ENCODE measurements around the gene VSTM2L.
A peak's percentile ranks its signal among the peaks of the same experiment; 100 is the strongest.

The VSTM2L gene

DNA sequence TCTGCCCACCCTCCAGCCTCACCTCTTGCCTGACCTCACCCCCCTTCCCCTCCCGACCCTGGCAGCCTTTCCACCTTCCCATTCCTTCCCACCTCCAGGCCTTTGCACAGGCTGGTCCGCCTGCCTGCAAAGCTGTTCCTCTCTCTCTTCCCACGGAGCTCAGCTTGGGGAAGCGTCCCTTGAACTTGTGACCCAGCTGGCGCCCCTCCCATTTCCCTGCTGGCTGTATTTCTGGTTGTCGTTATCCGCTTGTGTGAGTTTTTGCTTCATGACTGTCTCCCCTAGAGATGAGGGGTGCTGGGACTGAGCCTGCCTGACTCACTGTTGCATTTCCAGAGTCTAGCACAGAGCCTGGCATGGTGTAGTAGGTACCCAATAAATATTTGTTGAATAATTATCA lies 32.5 kb downstream of the VSTM2L start:
- TF ChIP-seq TAF1 (IDR thresholded peaks at IDR 0.05; ENCODE audit: borderline replicate concordance, low read depth, low read length) = no peak
- DNase-seq (ENCODE audit: insufficient read length) = no peak
- FAIRE-seq = no peak

GRCh38 chr20:37936041-37936440 lies 33.1 kb downstream of the VSTM2L start:
- TF ChIP-seq TAF1 (IDR thresholded peaks at IDR 0.05; ENCODE audit: borderline replicate concordance, low read depth, low read length) (no peak), POLR2AphosphoS5 (IDR thresholded peaks at IDR 0.05; ENCODE audit: low read depth, low read length) (no peak), POLR2A (IDR thresholded peaks at IDR 0.05; ENCODE audit: low read depth, low read length) (no peak)
- no peak for FAIRE-seq

GRCh38 chr20:37936451-37936850 lies 33.5 kb downstream of the VSTM2L start:
- no peak for TF ChIP-seq TAF1 (IDR thresholded peaks at IDR 0.05; ENCODE audit: borderline replicate concordance, low read depth, low read length)
- TF ChIP-seq POLR2AphosphoS5 (IDR thresholded peaks at IDR 0.05; ENCODE audit: low read depth, low read length) = no peak
- TF ChIP-seq POLR2A (IDR thresholded peaks at IDR 0.05; ENCODE audit: low read depth, low read length) = no peak
- FAIRE-seq (no peak), DNase-seq (ENCODE audit: insufficient read length) (no peak)

More at GRCh38 chr20:37936041-37936440, 33.1 kb downstream of the VSTM2L start:
- no peak for DNase-seq (ENCODE audit: insufficient read length)

GRCh38 chr20:37937686-37938085 lies 34.8 kb downstream of the VSTM2L start:
- FAIRE-seq (no peak), DNase-seq (ENCODE audit: insufficient read length) (no peak)
- TF ChIP-seq POLR2A (IDR thresholded peaks at IDR 0.05; ENCODE audit: low read depth, low read length) (no peak), POLR2AphosphoS5 (IDR thresholded peaks at IDR 0.05; ENCODE audit: low read depth, low read length) (no peak), TAF1 (IDR thresholded peaks at IDR 0.05; ENCODE audit: borderline replicate concordance, low read depth, low read length) (no peak)

- DNase-seq (ENCODE audit: insufficient read length) (no peak), FAIRE-seq (no peak)
- no peak for TF ChIP-seq TAF1 (IDR thresholded peaks at IDR 0.05; ENCODE audit: borderline replicate concordance, low read depth, low read length)
- no peak for TF ChIP-seq POLR2AphosphoS5 (IDR thresholded peaks at IDR 0.05; ENCODE audit: low read depth, low read length)
- TF ChIP-seq POLR2A (IDR thresholded peaks at IDR 0.05; ENCODE audit: low read depth, low read length) = no peak
Measured at GRCh38 chr20:37938181-37938750, 35.3 kb downstream of the VSTM2L start.

DNA sequence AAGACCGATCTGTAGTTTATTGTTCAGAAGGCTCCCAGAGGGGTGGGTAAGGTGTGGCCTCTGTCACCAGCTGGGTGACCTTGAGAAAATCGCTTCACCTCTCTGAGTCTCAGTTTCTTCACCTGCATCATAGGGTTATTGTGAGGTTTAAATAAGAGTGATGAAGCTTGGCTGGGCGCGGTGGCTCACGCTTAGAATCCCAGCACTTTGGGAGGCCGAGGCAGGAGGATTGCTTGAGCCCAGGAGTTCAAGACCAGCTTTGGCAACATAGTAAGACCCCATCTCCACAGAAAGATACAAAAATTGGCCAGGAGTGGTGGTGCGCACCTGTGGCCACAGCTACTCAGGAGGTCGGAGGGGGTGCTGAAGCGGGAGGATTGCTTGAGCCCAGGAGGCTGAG lies 36.0 kb downstream of the VSTM2L start:
- no peak for FAIRE-seq
- TF ChIP-seq POLR2AphosphoS5 (IDR thresholded peaks at IDR 0.05; ENCODE audit: low read depth, low read length) (no peak), TAF1 (IDR thresholded peaks at IDR 0.05; ENCODE audit: borderline replicate concordance, low read depth, low read length) (no peak), POLR2A (IDR thresholded peaks at IDR 0.05; ENCODE audit: low read depth, low read length) (no peak)
- no peak for DNase-seq (ENCODE audit: insufficient read length)

DNA sequence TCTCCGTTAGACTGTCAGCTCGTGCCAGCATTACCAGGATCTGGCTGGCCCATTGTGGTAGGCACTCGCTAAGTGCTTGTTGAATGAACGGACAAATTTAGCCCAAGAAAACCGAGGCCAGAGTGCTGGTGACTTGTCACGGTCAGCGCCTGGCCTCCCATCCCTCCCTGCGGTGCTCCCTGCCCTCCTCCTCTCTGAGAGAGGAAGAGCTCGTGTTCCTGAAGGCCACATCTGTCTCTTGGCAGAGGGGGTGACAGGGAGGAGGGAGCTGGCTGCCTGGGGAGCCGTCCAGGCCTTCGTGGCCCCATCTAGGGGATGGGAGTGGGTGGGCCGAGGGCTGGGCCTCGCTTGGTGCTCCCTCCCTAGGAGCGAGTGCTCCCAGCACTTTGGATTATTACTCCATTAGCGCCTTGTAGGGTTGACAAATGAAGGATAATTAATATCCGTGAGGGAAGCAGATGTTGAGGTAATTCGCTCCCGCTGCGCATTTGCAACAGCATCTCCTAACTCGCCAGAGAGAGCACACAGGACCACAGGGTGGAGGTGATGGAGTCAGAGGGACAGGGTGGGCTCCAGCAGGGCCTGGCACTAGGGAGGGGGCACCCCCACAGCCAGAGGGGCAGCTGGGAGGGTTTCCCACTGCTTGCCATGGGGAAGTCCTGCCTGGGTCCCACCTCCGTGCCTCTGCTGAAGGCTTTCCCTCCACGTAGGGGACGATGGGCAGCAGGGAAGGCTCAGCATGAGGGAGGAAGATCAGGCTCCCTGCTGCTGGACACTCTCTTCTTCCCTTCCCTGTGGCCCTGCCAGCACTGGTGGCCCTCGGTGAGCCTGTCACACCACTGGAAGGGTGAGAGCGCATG lies 37.0 kb downstream of the VSTM2L start:
- FAIRE-seq (no peak), DNase-seq (ENCODE audit: insufficient read length) (no peak)
- TF ChIP-seq TAF1 (IDR thresholded peaks at IDR 0.05; ENCODE audit: borderline replicate concordance, low read depth, low read length) (no peak), POLR2A (IDR thresholded peaks at IDR 0.05; ENCODE audit: low read depth, low read length) (no peak), POLR2AphosphoS5 (IDR thresholded peaks at IDR 0.05; ENCODE audit: low read depth, low read length) (no peak)

- FAIRE-seq = no peak
- TF ChIP-seq TAF1 (IDR thresholded peaks at IDR 0.05; ENCODE audit: borderline replicate concordance, low read depth, low read length) (no peak), POLR2A (IDR thresholded peaks at IDR 0.05; ENCODE audit: low read depth, low read length) (no peak), POLR2AphosphoS5 (IDR thresholded peaks at IDR 0.05; ENCODE audit: low read depth, low read length) (no peak)
- no peak for DNase-seq (ENCODE audit: insufficient read length)
Measured at GRCh38 chr20:37940858-37941257, 37.9 kb downstream of the VSTM2L start.

DNA sequence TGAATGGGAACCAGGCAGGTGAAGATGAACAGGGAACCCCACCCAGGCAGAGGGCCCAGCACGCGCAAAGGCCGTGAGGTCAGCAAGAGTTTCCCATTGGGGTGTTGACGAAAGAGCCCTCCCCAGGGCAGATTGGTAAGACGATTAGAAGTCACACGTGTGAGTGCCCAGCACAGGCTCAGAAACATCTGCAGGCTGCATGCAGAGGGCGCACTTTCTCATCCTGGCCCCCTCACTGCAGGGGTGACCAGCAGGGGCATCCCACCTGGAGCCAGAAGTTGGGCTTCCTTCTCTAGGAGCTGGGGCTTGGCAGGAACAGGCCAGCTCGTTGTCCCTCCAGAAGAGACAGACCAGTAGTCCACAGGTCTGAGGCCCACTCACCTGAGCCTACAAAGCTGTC lies 38.4 kb downstream of the VSTM2L start:
- no peak for DNase-seq (ENCODE audit: insufficient read length)
- no peak for TF ChIP-seq TAF1 (IDR thresholded peaks at IDR 0.05; ENCODE audit: borderline replicate concordance, low read depth, low read length)
- no peak for TF ChIP-seq POLR2AphosphoS5 (IDR thresholded peaks at IDR 0.05; ENCODE audit: low read depth, low read length)
- TF ChIP-seq POLR2A (IDR thresholded peaks at IDR 0.05; ENCODE audit: low read depth, low read length) = no peak
- no peak for FAIRE-seq

DNA sequence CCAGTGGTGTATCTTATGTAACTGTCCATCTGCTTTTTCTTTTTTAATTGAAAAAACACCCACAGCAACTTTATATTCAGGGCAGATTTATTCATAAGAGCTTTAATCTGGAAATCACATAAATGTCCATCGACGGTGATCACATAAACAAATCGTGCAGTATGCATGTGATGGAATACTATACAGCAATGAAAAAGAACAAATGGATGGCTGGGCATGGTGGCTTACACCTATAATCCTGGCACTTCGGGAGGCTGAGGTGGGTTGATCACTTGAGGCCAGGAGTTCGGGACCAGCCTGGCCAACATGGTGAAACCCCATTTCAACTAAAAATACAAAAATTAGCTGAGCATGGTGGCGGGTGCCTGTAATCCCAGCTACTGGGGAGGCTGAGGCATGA lies 39.1 kb downstream of the VSTM2L start:
- FAIRE-seq (no peak), DNase-seq (ENCODE audit: insufficient read length) (no peak)
- TF ChIP-seq POLR2AphosphoS5 (IDR thresholded peaks at IDR 0.05; ENCODE audit: low read depth, low read length) (no peak), POLR2A (IDR thresholded peaks at IDR 0.05; ENCODE audit: low read depth, low read length) (no peak), TAF1 (IDR thresholded peaks at IDR 0.05; ENCODE audit: borderline replicate concordance, low read depth, low read length) (no peak)

GRCh38 chr20:37943033-37943432 lies 40.1 kb downstream of the VSTM2L start:
- FAIRE-seq = peak; percentile 66
- TF ChIP-seq TAF1 (IDR thresholded peaks at IDR 0.05; ENCODE audit: borderline replicate concordance, low read depth, low read length) (no peak), POLR2A (IDR thresholded peaks at IDR 0.05; ENCODE audit: low read depth, low read length) (no peak), POLR2AphosphoS5 (IDR thresholded peaks at IDR 0.05; ENCODE audit: low read depth, low read length) (no peak)
- DNase-seq (ENCODE audit: insufficient read length) = no peak

All from GM12892 (cell line).